GM19372 (cell line): Measurements from ENCODE around the gene GDE1.

Experiments used
- ATAC-seq: cut with Tn5 transposase; IDR thresholded peaks from one replicate; pipeline ENCODE4 v1.9.1; 2021; ENCODE audit warnings: mild to moderate bottlenecking, low read depth, moderate library complexity; ENCODE audit not compliant: unreplicated experiment

The GDE1 gene

GRCh38 chr16:19497176-19497575, 24.7 kb downstream of the GDE1 start:
- ATAC-seq: no peak

- ATAC-seq: no peak
Measured at GRCh38 chr16:19490619-19491018, 31.3 kb downstream of the GDE1 start.

- ATAC-seq: no peak
Measured at GRCh38 chr16:19488213-19488640, 33.7 kb downstream of the GDE1 start.

GRCh38 chr16:19486750-19487325, 35.1 kb downstream of the GDE1 start:
- no peak for ATAC-seq

GRCh38 chr16:19486051-19486450, 35.8 kb downstream of the GDE1 start:
- ATAC-seq: no peak

- no peak for ATAC-seq
Measured at GRCh38 chr16:19485611-19486010, 36.3 kb downstream of the GDE1 start.

- no peak for ATAC-seq
Measured at GRCh38 chr16:19484096-19484495, 37.8 kb downstream of the GDE1 start.

GRCh38 chr16:19482291-19482690, 39.6 kb downstream of the GDE1 start:
- ATAC-seq: no peak

GRCh38 chr16:19481769-19482168, 40.1 kb downstream of the GDE1 start:
- no peak for ATAC-seq

- ATAC-seq: no peak
Measured at GRCh38 chr16:19481296-19481695, 40.6 kb downstream of the GDE1 start.

GRCh38 chr16:19479302-19479721, 42.6 kb downstream of the GDE1 start:
- no peak for ATAC-seq

GRCh38 chr16:19478505-19478904, 43.4 kb downstream of the GDE1 start:
- ATAC-seq: no peak

GRCh38 chr16:19474617-19475016, 47.3 kb downstream of the GDE1 start:
- no peak for ATAC-seq

- no peak for ATAC-seq
Measured at GRCh38 chr16:19472482-19472881, 49.4 kb downstream of the GDE1 start.

GRCh38 chr16:19468300-19468699, 53.6 kb downstream of the GDE1 start:
- no peak for ATAC-seq

GRCh38 chr16:19463468-19464315, 58.2 kb downstream of the GDE1 start:
- no peak for ATAC-seq

- no peak for ATAC-seq
Measured at GRCh38 chr16:19460397-19460796, 61.5 kb downstream of the GDE1 start.

GRCh38 chr16:19458722-19459379, 63.0 kb downstream of the GDE1 start:
- no peak for ATAC-seq
